Activated CD4-positive, alpha-beta T cell treated with anti-CD3 and anti-CD28 coated beads for 48 hours (primary cell): ENCODE data around the gene CPZ.

Source experiments
- DNase-seq: peaks from one replicate; pipeline ENCODE4 v3.0.0-alpha.2; 2020

CPZ gene

GRCh38 chr4:8592366-8593263 is at the start of gene CPZ:
Gene CPZ, plus strand, starts transcription at chr4:8592765. Its CDS starts 69 bp downstream, at chr4:8592834.
- DNase-seq, result no peak

- DNase-seq, result no peak
Measured at GRCh38 chr4:8542776-8543525, 49.6 kb upstream of the CPZ start.

GRCh38 chr4:8543623-8544022 is 48.9 kb upstream of the CPZ start:
- no peak for DNase-seq

- DNase-seq, result no peak
Measured at GRCh38 chr4:8544282-8544681, 48.3 kb upstream of the CPZ start.

GRCh38 chr4:8544741-8545438 is 47.7 kb upstream of the CPZ start:
- no peak for DNase-seq

GRCh38 chr4:8545439-8545765 is 47.2 kb upstream of the CPZ start:
- no peak for DNase-seq

GRCh38 chr4:8546766-8547107 is 45.8 kb upstream of the CPZ start:
- DNase-seq, result no peak

GRCh38 chr4:8547108-8547911 is 45.3 kb upstream of the CPZ start:
- peak; percentile 33 for DNase-seq

- no peak for DNase-seq
Measured at GRCh38 chr4:8547912-8548730, 44.4 kb upstream of the CPZ start.

GRCh38 chr4:8548731-8549351 is 43.7 kb upstream of the CPZ start:
- no peak for DNase-seq

GRCh38 chr4:8549352-8549931 is 43.1 kb upstream of the CPZ start:
- DNase-seq, result no peak

GRCh38 chr4:8550691-8551090 is 41.9 kb upstream of the CPZ start:
- no peak for DNase-seq

GRCh38 chr4:8552024-8552423 is 40.5 kb upstream of the CPZ start:
- DNase-seq, result no peak

GRCh38 chr4:8552581-8553205 is 39.9 kb upstream of the CPZ start:
- DNase-seq, result no peak

GRCh38 chr4:8553216-8553615 is 39.3 kb upstream of the CPZ start:
- DNase-seq, result no peak

GRCh38 chr4:8553991-8554405 is 38.6 kb upstream of the CPZ start:
- DNase-seq, result no peak

GRCh38 chr4:8554555-8555100 is 37.9 kb upstream of the CPZ start:
- no peak for DNase-seq

GRCh38 chr4:8555716-8556115 is 36.8 kb upstream of the CPZ start:
- no peak for DNase-seq

GRCh38 chr4:8556341-8557150 is 36.0 kb upstream of the CPZ start:
- DNase-seq, result no peak
